Right lobe of liver (tissue), 4 donors: ENCODE measurements around the gene NBAS.

ENCODE experiments used
- CTCF ChIP-seq, 4 donors: fragments of 200-600 bp in 3 of 4; fragments of 450-650 bp in 1 of 4; IDR thresholded peaks; one replicate each; pipeline versions ENCODE4 v1.5.1 to v1.8.0; 2016 to 2022; ENCODE audit warnings: antibody characterized with exemption in 4 of 4, mild to moderate bottlenecking in 2 of 4
- POLR2A ChIP-seq: fragments of 450-650 bp; IDR thresholded peaks from one replicate; pipeline ENCODE4 v1.6.1; 2017; ENCODE audit warnings: antibody characterized with exemption, mild to moderate bottlenecking
- donor health status: DM: no; HTN: no; CAD: no.
- donor health status: DM: no; HTN: no; CAD: no.
- donor health status: DM: no; HTN: yes; CAD: no.

- TF ChIP-seq POLR2A: no peak
- no peak for TF ChIP-seq CTCF (IDR thresholded peaks at IDR 0.05)
Observed at GRCh38 chr2:15584767-15585469, 23.8 kb upstream of the NBAS start.
